PC-9 (cell line): Measurements from ENCODE around the gene MSH5.

ENCODE experiments used
- EZH2 ChIP-seq: fragments of 200-600 bp; sonication (generic); IDR thresholded peaks from 2 replicates; pipeline ENCODE4 v1.8.0; 2017; ENCODE audit warnings: antibody characterized with exemption, low read depth
- TF ChIP-seq, protein P1 (sequence below): fragments of 200-600 bp; sonication (generic); conservative IDR thresholded peaks from 2 replicates; pipeline ENCODE4 v1.6.1; 2017; ENCODE audit warnings: mixed run types, antibody characterized with exemption, mild to moderate bottlenecking, moderate library complexity

- TF ChIP-seq, protein P1, sequence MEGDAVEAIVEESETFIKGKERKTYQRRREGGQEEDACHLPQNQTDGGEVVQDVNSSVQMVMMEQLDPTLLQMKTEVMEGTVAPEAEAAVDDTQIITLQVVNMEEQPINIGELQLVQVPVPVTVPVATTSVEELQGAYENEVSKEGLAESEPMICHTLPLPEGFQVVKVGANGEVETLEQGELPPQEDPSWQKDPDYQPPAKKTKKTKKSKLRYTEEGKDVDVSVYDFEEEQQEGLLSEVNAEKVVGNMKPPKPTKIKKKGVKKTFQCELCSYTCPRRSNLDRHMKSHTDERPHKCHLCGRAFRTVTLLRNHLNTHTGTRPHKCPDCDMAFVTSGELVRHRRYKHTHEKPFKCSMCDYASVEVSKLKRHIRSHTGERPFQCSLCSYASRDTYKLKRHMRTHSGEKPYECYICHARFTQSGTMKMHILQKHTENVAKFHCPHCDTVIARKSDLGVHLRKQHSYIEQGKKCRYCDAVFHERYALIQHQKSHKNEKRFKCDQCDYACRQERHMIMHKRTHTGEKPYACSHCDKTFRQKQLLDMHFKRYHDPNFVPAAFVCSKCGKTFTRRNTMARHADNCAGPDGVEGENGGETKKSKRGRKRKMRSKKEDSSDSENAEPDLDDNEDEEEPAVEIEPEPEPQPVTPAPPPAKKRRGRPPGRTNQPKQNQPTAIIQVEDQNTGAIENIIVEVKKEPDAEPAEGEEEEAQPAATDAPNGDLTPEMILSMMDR = no peak
- no peak for TF ChIP-seq EZH2
Measured at GRCh38 chr6:31782126-31782855, 42.5 kb downstream of the MSH5 start.
